ENCODE measurements around the gene TMEM43. TPM values are rescaled to one million over a fixed set of nuclear protein-coding genes. Genes with fewer than 3 reads are reported as not detected.

Gene TMEM43
- polyA plus RNA-seq, 1 of the 3 experiments (the other 2 are of a cell fraction), result 105 TPM

GRCh38 chr3:14174483-14174882 is 49.6 kb downstream of the TMEM43 start:
- TF ChIP-seq NFIC (IDR thresholded peaks at IDR 0.05; ENCODE audit: borderline replicate concordance) (no peak), TAF1 (IDR thresholded peaks at IDR 0.05; ENCODE audit: borderline replicate concordance, low read depth, low read length) (no peak), TCF12 (IDR thresholded peaks at IDR 0.05) (0 out of 2 replicates have a peak, but pooled peaks have one; percentile 14), GABPA (IDR thresholded peaks at IDR 0.05; ENCODE audit: low read depth) (no peak), MAX (IDR thresholded peaks at IDR 0.05; ENCODE audit: low read depth) (no peak), FOXM1 (IDR thresholded peaks at IDR 0.05; ENCODE audit: low read depth) (no peak)
- WGBS (ENCODE audit: low lambda C conversion rate), result 49% methylated on average over 2 of the region's 2 CpGs
- no peaks in the 10 kb centered on the region for H3K9me2 ChIP-seq
- H3K4me2 ChIP-seq, result peak overlapping the region; percentile 90
- peaks cover 14% of the 10 kb centered on the region; the same call in 1 of the 2 replicates for H4K20me1 ChIP-seq (ENCODE audit: insufficient read depth)
- CTCF ChIA-PET, result interaction anchor here (1.2 to 3.9 kb wide), 2 partner anchors 29 to 278 kb away, joined by 3 to 13 read pairs; no protein-coding TSS in a partner anchor
- no peaks in the 10 kb centered on the region for H3K27me3 ChIP-seq (ENCODE audit: insufficient read depth)
- H3K4me1 ChIP-seq (ENCODE audit: control insufficient read depth in 1 of 2, insufficient read depth in 2 of 2, low read depth in 1 of 2, low read length in 1 of 2), result peaks cover 35 to 61% of the 10 kb centered on the region in 2 experiments
- POLR2A ChIA-PET, result no interaction called here
- peak overlapping the region in 1 of 2 experiments; percentile 90; a peak in 1 of 4 replicates for H3K4me3 ChIP-seq (ENCODE audit: low read depth in 2 of 2, low read length in 1 of 2)
- peaks cover 30 to 37% of the 10 kb centered on the region in 2 experiments for H3K36me3 ChIP-seq (replicated peaks in 1 of 2; ENCODE audit: control insufficient read depth in 1 of 2, insufficient read depth in 2 of 2, low read length in 1 of 2)
- H3K9ac ChIP-seq, result peak overlapping the region; percentile 25; the same call in 1 of the 2 replicates
- H2AFZ ChIP-seq (ENCODE audit: low read depth), result no peak overlapping the region
- no peak for DNase-seq
- H3K27ac ChIP-seq (ENCODE audit: low read depth in 2 of 2, low read length in 1 of 2), result peak overlapping the region in 1 of 2 experiments; percentile 62
- peaks cover 75% of the 10 kb centered on the region for H3K79me2 ChIP-seq (ENCODE audit: insufficient read depth)
- peaks cover 46% of the 10 kb centered on the region for H3F3A ChIP-seq (replicated peaks; ENCODE audit: insufficient read depth)
- no peaks in the 10 kb centered on the region for H3K9me3 ChIP-seq

DNA sequence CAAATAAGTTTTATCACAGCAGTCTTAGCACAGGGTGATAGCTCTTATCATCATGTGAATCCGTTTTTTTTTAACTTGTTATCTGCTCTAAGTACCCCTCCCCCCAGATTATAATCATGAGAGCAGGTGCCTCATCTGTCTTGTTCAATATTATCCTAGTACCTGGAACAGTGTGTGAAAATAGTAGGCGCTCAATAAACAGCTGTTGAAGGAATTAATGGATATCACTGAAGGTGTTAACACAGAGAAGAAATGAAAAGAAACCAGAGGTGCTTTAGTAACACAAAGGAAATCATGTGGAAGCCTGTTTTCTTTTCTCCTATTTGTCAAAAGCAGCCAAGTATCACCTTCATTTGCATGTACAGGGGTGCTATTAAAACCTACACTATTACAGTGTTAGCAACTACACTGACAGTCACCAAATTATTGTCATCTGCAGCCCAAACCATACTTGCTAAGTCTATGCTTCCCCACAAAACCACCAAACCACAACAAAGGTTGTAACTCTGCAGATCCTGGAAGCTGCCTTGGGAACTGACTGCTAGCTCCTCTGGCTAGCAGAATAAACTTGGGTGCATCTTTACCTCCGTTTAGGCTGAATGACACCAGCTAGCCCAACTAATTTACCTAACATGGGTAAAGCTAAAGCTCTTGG is 50.7 kb downstream of the TMEM43 start:
- CTCF ChIA-PET, result interaction anchor here (1.0 to 3.9 kb wide), 4 partner anchors 8 to 295 kb away, joined by 3 to 13 read pairs (median 4); no protein-coding TSS in a partner anchor
- TF ChIP-seq EP300 (IDR thresholded peaks at IDR 0.05; ENCODE audit: borderline replicate concordance in 1 of 2, low read depth in 1 of 2, low read length in 1 of 2) (no peak), MAX (IDR thresholded peaks at IDR 0.05; ENCODE audit: low read depth) (no peak), FOSL2 (IDR thresholded peaks at IDR 0.05; ENCODE audit: borderline replicate concordance, low read depth) (no peak), FOXM1 (IDR thresholded peaks at IDR 0.05; ENCODE audit: low read depth) (no peak), USF1 (IDR thresholded peaks at IDR 0.05; ENCODE audit: borderline replicate concordance, low read depth) (no peak)
- H3K4me3 ChIP-seq (ENCODE audit: low read depth in 2 of 2, low read length in 1 of 2), result peak overlapping the region; percentile 14 to 90; a peak in 2 of 4 replicates
- no peak for DNase-seq
- H4K20me1 ChIP-seq (ENCODE audit: insufficient read depth), result peaks cover 14% of the 10 kb centered on the region; the same call in 1 of the 2 replicates
- no peak overlapping the region for H2AFZ ChIP-seq (ENCODE audit: low read depth)
- POLR2A ChIA-PET, result no interaction called here
- H3K27ac ChIP-seq (ENCODE audit: low read depth in 2 of 2, low read length in 1 of 2), result peak overlapping the region in 1 of 2 experiments; percentile 62; a peak in 3 of 4 replicates
- H3F3A ChIP-seq (replicated peaks; ENCODE audit: insufficient read depth), result peaks cover 36% of the 10 kb centered on the region
- H3K36me3 ChIP-seq (replicated peaks in 1 of 2; ENCODE audit: control insufficient read depth in 1 of 2, insufficient read depth in 2 of 2, low read length in 1 of 2), result peaks cover 21 to 26% of the 10 kb centered on the region in 2 experiments
- H3K9ac ChIP-seq, result peak overlapping the region; percentile 25; the same call in 1 of the 2 replicates
- no peaks in the 10 kb centered on the region for H3K27me3 ChIP-seq (ENCODE audit: insufficient read depth)
- H3K9me3 ChIP-seq, result no peaks in the 10 kb centered on the region
- peaks cover 34 to 54% of the 10 kb centered on the region in 2 experiments for H3K4me1 ChIP-seq (ENCODE audit: control insufficient read depth in 1 of 2, insufficient read depth in 2 of 2, low read depth in 1 of 2, low read length in 1 of 2)
- H3K79me2 ChIP-seq (ENCODE audit: insufficient read depth), result peaks cover 83% of the 10 kb centered on the region
- peak overlapping the region; percentile 90 for H3K4me2 ChIP-seq
- no peaks in the 10 kb centered on the region for H3K9me2 ChIP-seq
- 59% methylated on average over 3 of the region's 3 CpGs for WGBS (ENCODE audit: low lambda C conversion rate)
